HG02852 (cell line): ENCODE measurements around the gene PCDHGB4.
"Not testable (repeated sequence)": the region's sequence is repeated elsewhere in the genome, so short reads cannot be mapped to it uniquely, and the experiment has no call there.

Experiments
- ATAC-seq: cut with Tn5 transposase; IDR thresholded peaks from one replicate; pipeline ENCODE4 v1.9.1; 2021; ENCODE audit warnings: mild to moderate bottlenecking, moderate library complexity; ENCODE audit not compliant: unreplicated experiment

The PCDHGB4 gene

GRCh38 chr5:141397756-141398551, 10.5 kb downstream of the PCDHGB4 start, which contains the start of gene PCDHGB5:
PCDHGB5 (plus strand) TSS chr5:141397947; CDS start chr5:141398128, 181 bp downstream.
- peak; percentile 98 for ATAC-seq

GRCh38 chr5:141398608-141399007, 11.1 kb downstream of the PCDHGB4 start:
- no peak for ATAC-seq

- no peak for ATAC-seq
These were observed 12.2 kb downstream of the PCDHGB4 start for GRCh38 chr5:141399555-141400258.

GRCh38 chr5:141402553-141403243, 15.2 kb downstream of the PCDHGB4 start, which contains the start of gene PCDHGA9:
PCDHGA9 (plus strand) TSS chr5:141402778; CDS start chr5:141402953, 175 bp downstream.
- no peak for ATAC-seq

- no peak for ATAC-seq
These were observed 15.9 kb downstream of the PCDHGB4 start for GRCh38 chr5:141403387-141403786.

- ATAC-seq = peak; percentile 67
These were observed 20.4 kb downstream of the PCDHGB4 start, which contains the start of gene PCDHGB6 for GRCh38 chr5:141407790-141408505. PCDHGB6 (plus strand) TSS chr5:141408021; CDS start chr5:141408203, 182 bp downstream.

- no peak for ATAC-seq
These were observed 22.3 kb downstream of the PCDHGB4 start for GRCh38 chr5:141409598-141410306.

GRCh38 chr5:141411575-141411974, 24.1 kb downstream of the PCDHGB4 start:
- no peak for ATAC-seq

- peak; percentile 65 for ATAC-seq
These were observed 25.5 kb downstream of the PCDHGB4 start, which contains the start of gene PCDHGA10 for GRCh38 chr5:141412854-141413539. PCDHGA10 (plus strand) TSS chr5:141412987; CDS start chr5:141413176, 189 bp downstream.

GRCh38 chr5:141413540-141414069, 26.1 kb downstream of the PCDHGB4 start:
- no peak for ATAC-seq

- ATAC-seq = not testable (repeated sequence)
These were observed 27.2 kb downstream of the PCDHGB4 start for GRCh38 chr5:141414548-141415274.

GRCh38 chr5:141415275-141415618, 27.7 kb downstream of the PCDHGB4 start:
- not testable (repeated sequence) for ATAC-seq

- ATAC-seq = peak; percentile 75
These were observed 30.1 kb downstream of the PCDHGB4 start, which contains the start of gene PCDHGB7 for GRCh38 chr5:141417494-141418172. PCDHGB7 (plus strand) TSS chr5:141417677; CDS start chr5:141417860, 183 bp downstream.

GRCh38 chr5:141419074-141419880, 31.8 kb downstream of the PCDHGB4 start:
- ATAC-seq = no peak

GRCh38 chr5:141420855-141421488, 33.5 kb downstream of the PCDHGB4 start, which contains the start of gene PCDHGA11:
PCDHGA11 (plus strand) TSS chr5:141421051; CDS start chr5:141421228, 177 bp downstream.
- ATAC-seq = peak; percentile 43

- no peak for ATAC-seq
These were observed 34.0 kb downstream of the PCDHGB4 start for GRCh38 chr5:141421489-141421855.
